ENCODE measurements around the gene RBMS3.

GRCh38 chr3:29345516-29346300, 64.8 kb downstream of the RBMS3 start:
- TF ChIP-seq CTCF (IDR thresholded peaks at IDR 0.05; ENCODE audit: insufficient read depth, low read depth, low read length) (no peak), EZH2 (IDR thresholded peaks at IDR 0.05; ENCODE audit: insufficient read depth, low read length) (no peak)
